Glutamatergic neuron (in vitro differentiated cells): ENCODE measurements around the gene TGFBRAP1. TPM values are rescaled to one million over a fixed set of nuclear protein-coding genes. Genes with fewer than 3 reads are reported as not detected.

Experiments used
- DNase-seq: peaks from one replicate; pipeline ENCODE4 v3.0.0; 2022
- H3K27ac Mint-ChIP-seq: one replicate; pipeline ENCODE4 v1.8.0; 2020; ENCODE audit warnings: mild to moderate bottlenecking, mixed read lengths, inconsistent platforms; ENCODE audit not compliant: unreplicated experiment
- H3K27me3 Mint-ChIP-seq: one replicate; pipeline ENCODE4 v1.8.0; 2020; ENCODE audit warnings: mild to moderate bottlenecking, moderate library complexity, mixed read lengths, inconsistent platforms; ENCODE audit not compliant: unreplicated experiment
- H3K36me3 Mint-ChIP-seq: one replicate; pipeline ENCODE4 v1.8.0; 2020; ENCODE audit warnings: mild to moderate bottlenecking, mixed read lengths, inconsistent platforms; ENCODE audit not compliant: unreplicated experiment
- H3K4me1 Mint-ChIP-seq: one replicate; pipeline ENCODE4 v1.8.0; 2020; ENCODE audit warnings: mild to moderate bottlenecking, low read depth, mixed read lengths, inconsistent platforms; ENCODE audit not compliant: unreplicated experiment
- H3K4me3 Mint-ChIP-seq: one replicate; pipeline ENCODE4 v1.8.0; 2020; ENCODE audit warnings: mild to moderate bottlenecking, mixed read lengths, inconsistent platforms; ENCODE audit not compliant: unreplicated experiment
- H3K9me3 Mint-ChIP-seq: one replicate; pipeline ENCODE4 v1.8.0; 2020; ENCODE audit warnings: mild to moderate bottlenecking, moderate library complexity, mixed read lengths, inconsistent platforms; ENCODE audit not compliant: unreplicated experiment
- CTCF ChIP-seq: fragments of 200-600 bp; sonication (generic); IDR thresholded peaks from one replicate; pipeline ENCODE4 v1.5.0; 2021; ENCODE audit not compliant: partially characterized antibody, unreplicated experiment
- total RNA-seq: library from RNA; stranded (reverse); fragmentation: NEBNext Ultra II Directional; extraction: Animal tissue kit (Norgen Biotek cat#: 25700); gene quantifications from one replicate; pipeline ENCODE4 v1.2.1, GENCODE V29; 2021; ENCODE audit not compliant: unreplicated experiment

The TGFBRAP1 gene
- total RNA-seq, 1 donor from 2014 or later = 14.9 TPM

GRCh38 chr2:105279126-105279525 lies 50.4 kb downstream of the TGFBRAP1 start:
- peaks cover 2% of the 10 kb centered on the region for H3K27me3 Mint-ChIP-seq
- no peak for DNase-seq
- no peak for TF ChIP-seq CTCF
- no peak overlapping the region for H3K4me3 Mint-ChIP-seq
- H3K9me3 Mint-ChIP-seq = no peaks in the 10 kb centered on the region
- H3K36me3 Mint-ChIP-seq = no peaks in the 10 kb centered on the region
- no peak overlapping the region for H3K27ac Mint-ChIP-seq
- H3K4me1 Mint-ChIP-seq = no peaks in the 10 kb centered on the region

- no peak for TF ChIP-seq CTCF
- Mint-ChIP-seq H3K4me1 (no peaks in the 10 kb centered on the region), H3K27me3 (peaks cover 2% of the 10 kb centered on the region), H3K27ac (no peak overlapping the region), H3K36me3 (no peaks in the 10 kb centered on the region), H3K4me3 (no peak overlapping the region), H3K9me3 (no peaks in the 10 kb centered on the region)
- DNase-seq = no peak
Measured at GRCh38 chr2:105278654-105279053, 50.9 kb downstream of the TGFBRAP1 start.

- Mint-ChIP-seq H3K27ac (no peak overlapping the region), H3K9me3 (no peaks in the 10 kb centered on the region), H3K27me3 (peaks cover 4% of the 10 kb centered on the region), H3K4me1 (peaks cover 6% of the 10 kb centered on the region), H3K4me3 (no peak overlapping the region), H3K36me3 (no peaks in the 10 kb centered on the region)
- DNase-seq = no peak
- TF ChIP-seq CTCF = no peak
Measured at GRCh38 chr2:105274046-105274445, 55.5 kb downstream of the TGFBRAP1 start.

GRCh38 chr2:105272176-105272575 lies 57.4 kb downstream of the TGFBRAP1 start:
- Mint-ChIP-seq H3K27ac (no peak overlapping the region), H3K9me3 (no peaks in the 10 kb centered on the region), H3K36me3 (no peaks in the 10 kb centered on the region), H3K4me3 (no peak overlapping the region), H3K4me1 (peaks cover 6% of the 10 kb centered on the region), H3K27me3 (peaks cover 4% of the 10 kb centered on the region)
- TF ChIP-seq CTCF = no peak
- no peak for DNase-seq

- no peak overlapping the region for H3K27ac Mint-ChIP-seq
- no peak overlapping the region for H3K4me3 Mint-ChIP-seq
- DNase-seq = no peak
- peaks cover 6% of the 10 kb centered on the region for H3K4me1 Mint-ChIP-seq
- TF ChIP-seq CTCF = no peak
- no peaks in the 10 kb centered on the region for H3K9me3 Mint-ChIP-seq
- H3K27me3 Mint-ChIP-seq = peaks cover 2% of the 10 kb centered on the region
- no peaks in the 10 kb centered on the region for H3K36me3 Mint-ChIP-seq
Measured at GRCh38 chr2:105271393-105272045, 58.0 kb downstream of the TGFBRAP1 start.
